Astrocyte of the hippocampus (primary cell): ENCODE data around the gene LRRC75A.
A peak's percentile ranks its signal among the peaks of the same experiment; 100 is the strongest.
"Not testable (repeated sequence)": the region's sequence is repeated elsewhere in the genome, so short reads cannot be mapped to it uniquely, and the experiment has no call there.

Source experiments
- DNase-seq: peaks from one replicate; pipeline ENCODE4 v3.0.0; 2011; ENCODE audit warnings: low read depth, low spot score

Gene LRRC75A

GRCh38 chr17:16455997-16456741 is 35.8 kb downstream of the LRRC75A start:
- no peak for DNase-seq

DNA sequence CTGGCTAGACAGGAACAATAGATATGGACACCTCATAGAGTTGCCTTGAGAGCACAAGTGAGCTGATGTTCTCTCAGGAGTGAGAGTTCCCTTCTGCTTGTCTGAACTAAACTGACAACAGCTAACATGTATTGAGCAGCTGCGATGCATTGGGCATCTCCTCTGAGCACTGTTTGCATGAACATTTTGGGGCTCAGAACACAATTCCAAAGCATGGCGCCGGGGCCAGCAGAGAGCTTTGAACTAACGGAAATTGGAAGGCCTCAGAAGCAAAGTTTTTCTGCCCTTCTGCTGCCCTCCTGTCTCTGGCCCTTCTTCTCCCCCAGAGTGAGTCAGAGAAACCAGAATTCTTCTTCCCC is 38.5 kb downstream of the LRRC75A start:
- DNase-seq, result no peak

- DNase-seq, result not testable (repeated sequence)
These were observed 39.7 kb downstream of the LRRC75A start for GRCh38 chr17:16452268-16452667.

DNA sequence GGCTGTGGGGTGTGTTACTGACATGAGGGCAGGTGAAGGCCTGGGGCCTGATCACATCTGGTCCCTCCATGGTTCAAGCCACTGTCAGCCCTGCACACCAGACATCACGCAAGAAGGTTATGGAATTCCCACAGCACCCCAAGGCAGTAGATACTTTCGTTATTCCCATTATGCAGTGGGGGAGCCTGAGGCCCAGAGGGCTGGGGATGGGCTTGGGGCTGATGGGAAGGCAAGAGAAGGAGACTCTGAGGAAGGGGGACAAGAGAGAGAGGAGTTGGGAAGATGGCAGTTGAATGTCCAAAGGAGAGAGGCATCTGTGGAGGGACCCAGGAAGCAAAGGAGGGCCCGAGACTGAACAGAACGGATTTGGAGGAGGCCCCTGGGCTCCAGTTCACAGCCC is 42.0 kb downstream of the LRRC75A start:
- DNase-seq, result no peak

- peak; percentile 77 for DNase-seq
These were observed 42.8 kb downstream of the LRRC75A start for GRCh38 chr17:16449121-16449570.

DNA sequence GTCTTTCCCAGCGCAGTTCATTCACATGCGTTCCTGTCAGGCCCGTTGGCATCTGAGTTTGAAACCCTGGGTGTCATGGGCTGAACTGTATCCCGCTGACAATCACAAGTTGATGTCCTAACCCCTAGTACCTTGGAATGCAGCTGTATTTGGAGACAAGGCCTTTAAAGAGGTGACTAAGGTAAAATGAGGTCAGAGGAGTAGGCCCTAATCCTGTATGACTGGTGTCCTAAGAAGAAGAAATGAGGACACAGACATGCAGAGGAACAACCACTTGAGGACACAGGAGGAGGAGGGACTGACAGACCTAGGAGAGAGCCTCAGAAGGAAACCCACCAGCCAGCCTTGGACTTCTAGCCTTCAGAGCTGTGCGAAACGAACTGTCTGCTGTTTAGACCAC is 43.5 kb downstream of the LRRC75A start:
- DNase-seq, result no peak

DNA sequence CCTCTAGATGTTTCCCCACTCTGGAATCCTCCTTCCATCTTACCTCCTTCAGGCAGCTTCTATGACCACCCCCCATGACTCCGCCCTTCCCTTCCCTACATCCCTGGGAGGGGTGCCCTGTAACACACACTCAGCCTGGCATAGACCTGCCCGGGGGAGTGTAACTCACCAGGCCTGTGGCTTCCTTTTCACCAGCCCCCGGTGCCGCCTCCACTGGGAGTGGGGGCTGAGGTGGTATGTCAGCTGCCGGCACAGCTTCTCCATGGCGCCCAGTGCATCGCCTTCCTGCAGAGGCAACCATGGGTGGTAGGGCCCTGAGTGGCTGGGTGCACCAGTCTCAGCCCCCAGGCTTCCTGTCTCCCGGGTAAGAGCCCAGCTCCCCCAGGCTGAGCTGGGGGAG is 44.3 kb downstream of the LRRC75A start:
- no peak for DNase-seq

DNA sequence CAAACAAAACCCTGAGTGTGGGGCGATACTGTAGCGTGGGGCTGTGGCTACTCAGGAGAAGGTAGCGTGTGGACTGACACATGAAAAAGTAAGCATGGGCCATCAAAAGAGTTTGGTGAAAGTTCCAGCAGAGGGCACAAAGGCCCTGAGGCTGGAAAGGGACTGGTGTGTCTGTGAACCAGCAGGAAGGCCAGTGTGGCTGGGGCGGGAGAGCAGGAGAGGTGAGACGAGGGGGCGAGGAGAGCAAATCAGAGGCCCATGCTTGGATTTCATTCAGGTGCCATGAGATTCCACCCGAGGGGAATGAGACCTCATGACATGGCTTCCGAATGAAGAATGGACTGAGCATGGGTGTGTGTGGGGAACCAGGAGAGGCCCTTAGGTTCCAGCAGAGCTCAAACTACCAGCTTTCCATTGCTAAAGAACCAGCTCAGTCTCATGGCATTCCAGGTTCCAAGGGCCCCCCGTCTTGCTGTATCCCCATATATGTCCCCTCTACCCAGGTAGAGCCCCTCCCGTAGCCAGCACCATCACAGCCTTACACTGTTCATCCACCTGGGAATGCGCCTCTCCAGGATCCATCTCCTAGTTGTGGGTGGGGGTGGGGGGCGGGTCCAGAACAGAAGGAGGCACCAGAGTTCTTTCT is 45.5 kb downstream of the LRRC75A start:
- no peak for DNase-seq

DNA sequence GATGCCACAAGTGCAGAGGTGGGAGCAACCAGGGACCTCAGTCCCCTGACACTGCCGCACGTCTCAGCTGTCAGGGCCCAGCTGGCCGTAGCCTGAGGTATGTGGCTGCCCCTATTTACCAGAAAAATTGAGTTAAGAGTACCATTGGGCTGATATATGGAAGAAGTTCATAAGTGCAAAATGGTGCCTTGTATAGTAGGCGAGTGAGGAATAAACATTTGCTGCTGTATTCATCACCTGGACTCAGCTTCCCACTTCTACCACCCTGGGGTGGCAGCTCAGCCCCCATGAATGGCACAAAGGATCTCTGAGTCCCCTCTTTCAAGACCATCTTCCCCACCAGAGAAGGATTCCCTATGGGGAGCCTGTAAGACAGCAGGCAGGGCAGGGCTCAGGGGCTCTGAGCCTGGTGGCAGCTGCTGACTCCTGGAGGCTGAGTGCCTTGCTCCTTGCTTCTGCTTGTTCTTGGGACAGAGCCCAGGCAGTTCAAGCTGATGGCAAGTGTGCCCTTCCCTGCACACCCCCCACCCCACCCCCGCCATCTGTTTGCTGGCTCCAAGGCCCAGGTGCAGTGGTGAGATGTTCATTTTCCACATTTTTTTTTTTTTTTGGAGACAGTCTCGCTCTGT is 47.6 kb downstream of the LRRC75A start:
- DNase-seq, result no peak

GRCh38 chr17:16443511-16444257 is 48.3 kb downstream of the LRRC75A start:
- DNase-seq, result no peak

- DNase-seq, result no peak
These were observed 49.1 kb downstream of the LRRC75A start for GRCh38 chr17:16442594-16443510.

- no peak for DNase-seq
These were observed 49.9 kb downstream of the LRRC75A start for GRCh38 chr17:16442141-16442540.

DNA sequence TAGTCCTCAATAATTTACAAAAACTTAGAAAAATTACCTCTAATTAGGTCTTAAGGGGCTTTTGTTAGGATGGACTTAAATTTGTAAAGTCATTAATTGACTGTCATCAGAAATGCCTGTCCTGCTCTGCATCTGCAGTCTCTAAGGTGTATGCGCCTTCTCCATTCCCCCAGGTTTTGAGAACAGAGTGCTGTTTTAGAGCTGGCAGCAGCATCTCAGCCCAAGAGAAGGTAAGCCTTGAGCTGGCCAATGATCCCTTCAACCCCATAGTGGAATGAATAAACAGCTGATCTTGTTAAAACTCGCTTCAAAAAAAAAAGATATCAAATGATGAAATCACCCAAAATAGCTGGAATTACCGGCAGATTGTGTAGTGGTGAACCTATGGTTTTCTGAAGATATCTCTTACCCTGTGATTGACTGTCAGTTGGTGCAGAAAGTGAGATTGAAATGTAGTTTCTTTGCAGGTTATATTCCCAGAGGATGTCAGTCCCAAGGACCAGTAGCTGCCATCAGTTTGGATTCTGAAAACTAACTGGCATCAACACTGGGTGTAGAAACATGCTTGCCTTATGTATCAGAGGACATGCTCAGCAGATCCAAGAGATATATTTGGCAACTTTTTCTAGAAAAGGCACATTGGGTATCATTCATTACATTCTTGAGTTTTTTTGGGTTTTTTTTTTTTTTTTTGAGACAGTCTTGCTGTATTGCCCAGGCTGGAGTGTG is 50.9 kb downstream of the LRRC75A start:
- DNase-seq, result no peak

GRCh38 chr17:16440354-16440753 is 51.6 kb downstream of the LRRC75A start:
- not testable (repeated sequence) for DNase-seq

DNA sequence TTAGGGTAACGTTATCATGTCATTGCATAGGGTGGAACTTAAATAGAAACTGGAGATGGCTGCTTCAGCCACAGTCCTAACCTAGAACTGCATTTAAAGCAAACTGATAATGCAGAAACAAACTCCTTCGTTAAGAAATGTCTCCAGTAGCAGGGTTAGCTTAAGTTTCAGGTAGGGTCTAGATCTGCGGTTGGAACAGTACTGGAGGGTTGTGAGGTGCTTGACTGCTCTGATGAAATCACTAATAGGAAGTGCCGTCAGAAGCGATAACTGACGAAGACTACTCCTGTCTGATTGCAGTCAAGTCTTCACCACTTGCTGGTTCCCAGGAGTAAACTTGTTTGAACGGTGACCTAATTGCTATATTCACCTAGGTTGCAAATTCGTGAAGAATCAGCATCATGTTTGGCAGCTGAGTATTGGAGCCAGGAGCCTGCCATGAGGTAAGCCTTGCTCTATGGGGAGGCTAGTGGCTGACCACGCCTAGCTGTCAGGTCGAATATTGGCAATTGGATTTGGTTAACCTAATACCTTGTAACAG is 52.1 kb downstream of the LRRC75A start:
- no peak for DNase-seq

GRCh38 chr17:16439303-16439791 is 52.6 kb downstream of the LRRC75A start:
- DNase-seq, result peak; percentile 47

GRCh38 chr17:16438557-16439302 is 53.3 kb downstream of the LRRC75A start:
- peak; percentile 99 for DNase-seq

GRCh38 chr17:16438173-16438556 is 53.8 kb downstream of the LRRC75A start:
- DNase-seq, result no peak

DNA sequence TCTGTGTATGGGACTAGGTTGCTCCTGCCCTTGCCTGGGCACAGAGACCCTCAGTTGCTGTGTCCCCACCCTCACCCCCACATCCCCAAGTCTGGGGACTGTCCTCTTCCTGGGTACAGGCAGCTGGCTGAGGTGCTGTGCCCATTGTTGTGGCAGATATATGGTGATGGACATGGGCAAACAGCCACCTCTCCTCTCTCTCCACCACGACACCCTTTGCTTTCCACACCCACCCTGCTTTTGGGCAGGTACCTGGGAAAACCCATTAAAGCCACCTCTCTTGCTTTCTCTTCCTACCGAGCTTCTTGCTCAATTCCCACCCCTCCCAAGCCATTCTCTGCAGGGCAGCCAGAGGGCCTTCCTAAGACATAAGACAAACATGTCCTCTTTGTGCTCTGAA is 54.9 kb downstream of the LRRC75A start:
- no peak for DNase-seq
